ENCODE measurements around the gene PLA2G2D.

DNA sequence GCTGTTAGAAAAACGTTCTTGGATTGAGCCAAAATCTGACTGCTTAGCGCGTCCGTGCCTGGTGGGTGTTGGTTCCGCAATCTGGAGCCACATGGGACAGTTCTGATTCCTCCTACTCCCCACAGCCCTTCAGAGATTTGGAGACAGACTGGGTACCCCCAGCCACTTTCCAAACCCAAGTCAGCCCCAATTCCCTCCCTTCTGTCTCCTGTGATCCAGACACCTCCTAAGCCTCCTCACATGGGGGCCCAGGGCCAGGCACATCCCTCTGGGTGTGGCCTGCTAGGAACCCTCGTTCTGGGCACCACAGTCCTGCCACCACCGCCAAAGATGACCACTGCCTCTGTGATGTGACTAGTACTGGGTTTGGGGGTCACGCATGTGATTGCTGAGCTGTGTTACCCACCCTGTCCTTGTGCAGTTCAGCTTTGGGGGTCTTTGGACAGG lies 44.6 kb downstream of the PLA2G2D start:
- no peak for TF ChIP-seq POLR2A (IDR thresholded peaks at IDR 0.05)
- TF ChIP-seq, protein P1, sequence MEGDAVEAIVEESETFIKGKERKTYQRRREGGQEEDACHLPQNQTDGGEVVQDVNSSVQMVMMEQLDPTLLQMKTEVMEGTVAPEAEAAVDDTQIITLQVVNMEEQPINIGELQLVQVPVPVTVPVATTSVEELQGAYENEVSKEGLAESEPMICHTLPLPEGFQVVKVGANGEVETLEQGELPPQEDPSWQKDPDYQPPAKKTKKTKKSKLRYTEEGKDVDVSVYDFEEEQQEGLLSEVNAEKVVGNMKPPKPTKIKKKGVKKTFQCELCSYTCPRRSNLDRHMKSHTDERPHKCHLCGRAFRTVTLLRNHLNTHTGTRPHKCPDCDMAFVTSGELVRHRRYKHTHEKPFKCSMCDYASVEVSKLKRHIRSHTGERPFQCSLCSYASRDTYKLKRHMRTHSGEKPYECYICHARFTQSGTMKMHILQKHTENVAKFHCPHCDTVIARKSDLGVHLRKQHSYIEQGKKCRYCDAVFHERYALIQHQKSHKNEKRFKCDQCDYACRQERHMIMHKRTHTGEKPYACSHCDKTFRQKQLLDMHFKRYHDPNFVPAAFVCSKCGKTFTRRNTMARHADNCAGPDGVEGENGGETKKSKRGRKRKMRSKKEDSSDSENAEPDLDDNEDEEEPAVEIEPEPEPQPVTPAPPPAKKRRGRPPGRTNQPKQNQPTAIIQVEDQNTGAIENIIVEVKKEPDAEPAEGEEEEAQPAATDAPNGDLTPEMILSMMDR (IDR thresholded peaks at IDR 0.05), result no peak
